HUES48 (cell line): ENCODE data around the gene RFT1.
A peak's percentile ranks its signal among the peaks of the same experiment; 100 is the strongest.

Experiments
- H3K27ac ChIP-seq: one replicate; pipeline ENCODE4 v1.7.0; 2013; ENCODE audit warnings: low read depth, low read length, inconsistent platforms
- H3K27me3 ChIP-seq: 2 replicates; pipeline ENCODE4 v1.6.1; 2013; ENCODE audit warnings: mild to moderate bottlenecking, low read length; ENCODE audit not compliant: control insufficient read depth, insufficient read depth
- H3K36me3 ChIP-seq: 2 replicates; pipeline ENCODE4 v1.6.1; 2013; ENCODE audit warnings: low read length; ENCODE audit not compliant: control insufficient read depth, insufficient read depth
- H3K4me1 ChIP-seq: 2 replicates; pipeline ENCODE4 v1.6.1; 2013; ENCODE audit warnings: mild to moderate bottlenecking, low read length; ENCODE audit not compliant: control insufficient read depth, insufficient read depth
- H3K4me3 ChIP-seq: 2 replicates; pipeline ENCODE4 v1.5.1; 2013; ENCODE audit warnings: mild to moderate bottlenecking, low read depth, low read length
- H3K9ac ChIP-seq: 2 replicates; pipeline ENCODE4 v1.6.1; 2013; ENCODE audit warnings: mild to moderate bottlenecking, low read depth, low read length, moderate library complexity
- H3K9me3 ChIP-seq: 2 replicates; pipeline ENCODE4 v1.6.1; 2013; ENCODE audit warnings: low read length; ENCODE audit not compliant: control insufficient read depth, insufficient read depth

RFT1 gene, protein sequence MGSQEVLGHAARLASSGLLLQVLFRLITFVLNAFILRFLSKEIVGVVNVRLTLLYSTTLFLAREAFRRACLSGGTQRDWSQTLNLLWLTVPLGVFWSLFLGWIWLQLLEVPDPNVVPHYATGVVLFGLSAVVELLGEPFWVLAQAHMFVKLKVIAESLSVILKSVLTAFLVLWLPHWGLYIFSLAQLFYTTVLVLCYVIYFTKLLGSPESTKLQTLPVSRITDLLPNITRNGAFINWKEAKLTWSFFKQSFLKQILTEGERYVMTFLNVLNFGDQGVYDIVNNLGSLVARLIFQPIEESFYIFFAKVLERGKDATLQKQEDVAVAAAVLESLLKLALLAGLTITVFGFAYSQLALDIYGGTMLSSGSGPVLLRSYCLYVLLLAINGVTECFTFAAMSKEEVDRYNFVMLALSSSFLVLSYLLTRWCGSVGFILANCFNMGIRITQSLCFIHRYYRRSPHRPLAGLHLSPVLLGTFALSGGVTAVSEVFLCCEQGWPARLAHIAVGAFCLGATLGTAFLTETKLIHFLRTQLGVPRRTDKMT

DNA sequence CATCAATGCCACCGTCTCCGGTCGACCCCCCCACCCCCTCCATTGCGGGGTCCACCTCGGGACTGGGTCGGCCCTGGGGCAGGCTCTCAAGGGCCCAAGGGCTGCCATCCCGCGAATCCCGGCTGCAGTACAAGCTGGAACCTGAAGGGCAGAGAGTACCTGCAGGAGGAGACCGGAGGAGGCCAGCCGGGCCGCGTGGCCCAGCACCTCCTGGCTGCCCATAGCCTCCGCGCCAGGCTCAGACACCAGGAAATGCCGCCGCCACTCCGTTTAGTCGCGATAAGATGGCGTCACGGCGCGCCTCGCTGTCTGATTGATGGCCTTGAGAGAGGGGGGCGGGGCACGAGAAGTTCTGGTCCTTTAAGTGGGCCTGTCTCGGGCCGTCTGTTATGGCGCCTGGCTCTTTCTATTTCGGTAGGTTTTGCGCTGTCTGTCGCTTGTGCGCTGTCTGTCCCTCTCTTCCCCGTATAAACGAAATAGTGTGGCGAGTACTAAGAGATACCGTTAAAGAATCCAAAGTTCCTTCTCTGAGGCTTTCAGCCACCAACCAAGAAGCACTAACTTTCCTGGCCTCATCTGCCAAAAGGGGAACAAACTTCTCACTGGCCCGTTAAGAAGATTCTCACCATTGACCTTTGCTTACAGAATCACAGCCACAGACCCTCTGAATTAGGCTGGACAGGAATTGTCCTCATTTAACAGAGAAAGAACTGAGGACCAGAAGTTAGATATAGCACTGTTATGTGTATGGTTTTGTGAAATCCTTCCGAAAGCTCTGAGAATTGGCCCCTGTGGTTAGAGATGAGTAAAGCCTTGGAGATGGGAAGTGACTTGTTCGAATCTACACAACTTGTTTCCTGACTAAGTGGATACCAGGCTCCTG, at the start of gene RFT1:
RFT1 (minus strand) TSS at position 257 of the 883 bp plus-strand sequence; CDS start at position 222, 35 bp downstream.
- Histone ChIP-seq H3K27me3 (no peaks in the 10 kb centered on the region), H3K4me1 (peaks cover 11% of the 10 kb centered on the region; the same call in 1 of the 2 replicates), H3K9me3 (no peaks in the 10 kb centered on the region), H3K9ac (peak within 1 kb of the TSS; percentile 90), H3K36me3 (peaks cover 4% of the 10 kb centered on the region), H3K4me3 (peak within 1 kb of the TSS; percentile 85), H3K27ac (peak within 1 kb of the TSS; percentile 83)

DNA sequence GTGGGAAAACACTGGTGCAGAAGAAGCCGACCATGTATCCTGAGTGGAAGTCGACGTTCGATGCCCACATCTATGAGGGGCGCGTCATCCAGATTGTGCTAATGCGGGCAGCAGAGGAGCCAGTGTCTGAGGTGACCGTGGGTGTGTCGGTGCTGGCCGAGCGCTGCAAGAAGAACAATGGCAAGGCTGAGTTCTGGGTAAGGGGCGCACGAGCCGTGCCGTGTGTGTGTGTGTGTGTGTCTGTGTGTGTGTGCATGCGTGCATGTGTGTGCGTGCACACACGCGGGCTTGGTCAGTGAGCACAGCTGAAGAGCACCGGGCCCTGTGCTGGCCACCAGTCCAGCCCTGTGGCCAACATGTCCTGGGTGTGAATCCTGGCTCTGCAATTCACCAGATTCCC, 49.3 kb upstream of the RFT1 start:
- Histone ChIP-seq H3K27ac (no peak overlapping the region), H3K4me1 (no peaks in the 10 kb centered on the region), H3K36me3 (peaks cover 33% of the 10 kb centered on the region), H3K4me3 (no peak overlapping the region), H3K9me3 (no peaks in the 10 kb centered on the region), H3K9ac (no peak overlapping the region), H3K27me3 (no peaks in the 10 kb centered on the region)

DNA sequence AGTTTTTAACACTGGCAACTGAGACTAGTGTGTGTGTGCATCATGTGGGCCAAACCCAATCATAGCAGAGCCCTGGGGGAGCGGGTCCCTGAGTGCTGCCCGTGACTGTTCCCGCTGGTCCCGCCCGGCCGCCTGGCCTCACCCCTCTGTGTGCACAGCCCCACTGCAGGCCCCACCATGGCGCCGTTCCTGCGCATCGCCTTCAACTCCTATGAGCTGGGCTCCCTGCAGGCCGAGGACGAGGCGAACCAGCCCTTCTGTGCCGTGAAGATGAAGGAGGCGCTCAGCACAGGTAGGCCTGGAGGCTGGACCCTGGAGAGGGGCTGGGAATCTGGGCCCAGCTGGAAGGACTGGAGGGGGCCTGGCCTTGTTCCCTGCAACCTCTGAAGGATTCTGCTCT, 48.0 kb upstream of the RFT1 start:
- no peaks in the 10 kb centered on the region for H3K4me1 ChIP-seq
- no peak overlapping the region for H3K9ac ChIP-seq
- H3K9me3 ChIP-seq = no peaks in the 10 kb centered on the region
- H3K36me3 ChIP-seq = peaks cover 28% of the 10 kb centered on the region
- no peak overlapping the region for H3K27ac ChIP-seq
- H3K27me3 ChIP-seq = no peaks in the 10 kb centered on the region
- H3K4me3 ChIP-seq = no peak overlapping the region

DNA sequence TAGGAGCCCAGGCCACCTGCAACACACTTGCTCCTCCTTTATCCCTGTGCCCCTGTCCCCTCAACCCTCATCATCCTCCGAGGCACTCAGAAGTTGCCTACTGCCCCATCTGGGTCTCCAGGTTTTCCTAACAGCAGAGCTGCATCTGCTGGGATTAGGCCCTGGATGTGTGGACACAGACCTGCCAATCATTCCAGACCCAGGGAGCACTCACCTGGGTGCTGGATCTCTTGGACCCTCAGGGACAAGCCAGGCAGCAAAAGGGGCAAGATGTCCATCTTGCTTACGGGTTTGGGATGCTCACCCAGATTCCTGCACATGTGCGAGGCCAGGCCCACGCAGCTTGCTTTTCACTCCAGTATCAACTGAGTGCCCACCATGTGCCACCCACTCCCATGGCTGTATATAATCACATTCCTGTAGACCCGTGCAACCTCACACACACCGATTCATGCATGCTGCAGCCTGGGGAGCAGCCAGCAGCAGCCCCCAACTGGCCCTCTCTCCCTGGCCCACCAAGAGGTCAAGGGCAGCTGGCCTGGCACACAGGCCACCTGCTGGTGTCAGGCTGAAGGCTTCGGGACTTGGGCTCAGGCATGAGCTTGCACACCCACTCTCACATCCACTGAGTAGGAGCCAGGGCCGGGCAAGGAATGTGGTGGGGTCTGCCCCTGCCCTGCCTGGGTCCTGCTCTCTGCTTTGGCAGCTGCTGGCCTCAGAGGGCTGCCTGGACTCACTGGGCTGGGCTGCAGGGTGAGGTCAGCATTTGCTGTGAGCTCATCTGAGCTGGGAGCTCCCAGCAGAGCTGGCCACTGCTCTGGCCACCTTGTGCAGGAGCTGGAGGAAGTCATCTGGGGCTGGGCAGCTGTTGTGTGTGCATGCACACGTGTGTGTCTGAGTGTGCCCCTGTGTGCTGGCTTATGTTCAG, 45.6 kb upstream of the RFT1 start:
- peaks cover 13% of the 10 kb centered on the region for H3K36me3 ChIP-seq
- H3K4me3 ChIP-seq = no peak overlapping the region
- no peak overlapping the region for H3K27ac ChIP-seq
- H3K9me3 ChIP-seq = no peaks in the 10 kb centered on the region
- no peaks in the 10 kb centered on the region for H3K27me3 ChIP-seq
- peaks cover 9% of the 10 kb centered on the region; the same call in 1 of the 2 replicates for H3K4me1 ChIP-seq
- H3K9ac ChIP-seq = no peak overlapping the region

DNA sequence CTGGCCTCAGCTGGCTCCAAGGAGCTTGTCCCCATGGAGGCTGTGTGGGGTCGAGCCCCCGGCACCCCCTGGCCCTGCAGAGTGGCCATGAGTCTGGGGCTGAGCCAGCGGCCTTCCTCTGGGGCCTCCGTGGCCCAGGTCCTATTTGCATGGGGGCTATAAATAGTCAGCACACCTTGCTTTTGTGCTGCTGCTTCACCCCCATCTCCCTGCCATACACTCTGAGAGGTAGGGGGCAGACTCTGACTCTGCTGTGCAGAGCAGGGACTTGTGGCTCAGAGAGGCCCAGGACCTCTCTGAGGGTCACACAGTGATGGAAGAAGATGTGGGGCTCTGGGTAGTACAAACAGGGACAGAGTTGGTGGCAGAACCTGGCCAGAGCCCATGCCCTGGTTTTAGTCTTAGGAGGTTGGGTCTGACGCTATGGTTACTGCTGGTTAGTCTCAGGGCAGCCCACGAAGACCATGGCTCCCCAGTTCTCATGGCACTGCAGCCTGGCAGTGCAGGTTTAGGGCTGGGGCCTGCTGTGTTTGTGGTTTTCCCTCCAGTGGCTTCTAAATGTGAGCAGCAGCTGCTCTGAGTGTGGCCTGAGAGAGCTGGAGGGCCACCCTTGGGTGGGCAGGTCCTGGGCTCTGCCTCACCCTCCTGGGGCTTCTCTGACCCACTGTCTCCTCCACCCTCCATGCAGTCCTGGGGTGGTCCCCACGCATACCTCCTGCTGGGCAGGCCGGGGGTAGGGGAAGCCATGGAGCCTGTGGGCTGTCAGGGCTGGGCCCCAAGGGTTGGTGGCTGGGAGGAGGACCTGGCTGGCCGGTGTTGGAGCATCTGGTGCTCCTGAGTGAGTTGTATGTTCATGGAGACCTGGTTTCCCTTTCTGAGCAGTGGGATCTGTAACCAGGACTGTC, 44.4 kb upstream of the RFT1 start:
- Histone ChIP-seq H3K9ac (no peak overlapping the region), H3K27me3 (no peaks in the 10 kb centered on the region), H3K9me3 (no peaks in the 10 kb centered on the region), H3K36me3 (peaks cover 10% of the 10 kb centered on the region), H3K4me3 (no peak overlapping the region), H3K4me1 (peaks cover 9% of the 10 kb centered on the region; the same call in 1 of the 2 replicates), H3K27ac (no peak overlapping the region)

DNA sequence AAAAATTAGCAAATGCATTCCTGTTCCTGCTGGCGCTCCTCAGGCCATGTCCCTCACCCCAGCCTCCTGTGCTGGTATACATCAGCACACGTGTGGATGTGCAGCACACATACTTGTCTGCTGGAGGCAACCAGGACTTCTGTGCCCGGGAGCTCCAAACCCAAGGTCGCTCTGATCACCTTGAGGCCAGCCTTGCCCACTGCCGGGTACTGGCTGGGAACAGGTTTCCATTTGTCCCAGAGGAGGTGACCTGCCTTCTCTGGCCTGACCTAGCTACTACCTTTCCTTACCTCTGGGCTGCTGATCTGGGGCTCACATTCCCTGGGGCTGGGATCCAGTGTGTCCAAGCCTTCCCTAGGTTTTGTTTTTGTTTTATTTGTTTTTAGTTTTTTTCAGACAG, 42.9 kb upstream of the RFT1 start:
- H3K4me3 ChIP-seq = no peak overlapping the region
- no peaks in the 10 kb centered on the region for H3K9me3 ChIP-seq
- H3K4me1 ChIP-seq = peaks cover 16% of the 10 kb centered on the region; the same call in 1 of the 2 replicates
- no peaks in the 10 kb centered on the region; the same call in 1 of the 2 replicates for H3K36me3 ChIP-seq
- H3K27me3 ChIP-seq = no peaks in the 10 kb centered on the region
- H3K27ac ChIP-seq = no peak overlapping the region
- H3K9ac ChIP-seq = no peak overlapping the region

DNA sequence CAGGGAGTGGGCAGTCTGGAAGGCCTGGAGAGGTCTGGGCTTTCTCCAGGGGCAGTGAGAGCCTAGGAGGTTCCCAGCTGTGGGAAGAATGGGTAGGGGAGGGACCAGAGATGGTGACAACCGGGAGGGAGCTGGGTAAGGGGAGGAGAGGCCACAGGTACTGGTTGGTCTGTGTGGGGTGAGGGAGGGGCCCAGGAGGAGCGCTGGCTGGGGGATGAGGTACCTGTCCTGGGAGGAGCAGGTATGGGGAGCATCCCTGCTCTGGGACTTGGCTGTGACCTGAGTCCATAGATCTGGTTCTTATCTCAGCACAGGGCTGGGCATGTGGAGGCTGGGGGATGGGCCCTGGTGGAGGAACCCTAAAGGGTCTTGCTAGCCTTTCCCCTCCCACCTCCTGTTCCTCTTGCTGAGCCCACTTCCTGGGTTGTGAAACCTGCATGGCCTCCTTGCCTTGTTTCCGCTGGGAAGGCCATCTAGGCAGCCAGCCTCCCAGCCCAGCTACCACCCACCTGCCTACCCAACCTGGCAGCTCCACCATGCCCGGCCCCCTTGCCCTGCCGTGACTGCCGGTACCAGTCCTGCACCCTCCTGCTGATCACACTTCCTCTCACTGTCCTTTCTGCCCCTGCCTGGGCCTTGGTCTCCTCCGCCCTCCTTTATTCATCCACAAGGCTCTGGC, 41.7 kb upstream of the RFT1 start:
- Histone ChIP-seq H3K4me3 (no peak overlapping the region), H3K9me3 (no peaks in the 10 kb centered on the region), H3K27ac (no peak overlapping the region), H3K36me3 (no peaks in the 10 kb centered on the region; the same call in 1 of the 2 replicates), H3K9ac (no peak overlapping the region), H3K4me1 (peaks cover 18% of the 10 kb centered on the region; the same call in 1 of the 2 replicates), H3K27me3 (no peaks in the 10 kb centered on the region)

DNA sequence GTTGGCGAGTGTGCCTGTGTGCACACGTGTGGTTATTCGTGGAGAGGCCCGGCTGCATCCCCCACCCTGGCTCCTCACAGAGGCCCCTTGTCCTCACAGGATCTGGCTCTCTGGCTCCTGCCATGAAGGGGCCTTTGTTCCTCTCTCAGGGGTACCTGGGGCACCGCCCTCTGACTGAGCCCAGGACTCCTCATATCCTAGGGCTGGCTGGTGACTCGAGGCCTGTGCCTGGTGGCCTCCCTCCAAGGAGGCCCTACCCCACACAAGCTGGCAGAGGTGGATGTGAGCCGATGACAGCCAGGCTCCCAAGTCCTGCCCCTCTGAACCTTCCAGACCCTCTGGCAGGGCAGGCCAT, 40.8 kb upstream of the RFT1 start:
- H3K9ac ChIP-seq = no peak overlapping the region
- no peak overlapping the region for H3K4me3 ChIP-seq
- no peak overlapping the region for H3K27ac ChIP-seq

DNA sequence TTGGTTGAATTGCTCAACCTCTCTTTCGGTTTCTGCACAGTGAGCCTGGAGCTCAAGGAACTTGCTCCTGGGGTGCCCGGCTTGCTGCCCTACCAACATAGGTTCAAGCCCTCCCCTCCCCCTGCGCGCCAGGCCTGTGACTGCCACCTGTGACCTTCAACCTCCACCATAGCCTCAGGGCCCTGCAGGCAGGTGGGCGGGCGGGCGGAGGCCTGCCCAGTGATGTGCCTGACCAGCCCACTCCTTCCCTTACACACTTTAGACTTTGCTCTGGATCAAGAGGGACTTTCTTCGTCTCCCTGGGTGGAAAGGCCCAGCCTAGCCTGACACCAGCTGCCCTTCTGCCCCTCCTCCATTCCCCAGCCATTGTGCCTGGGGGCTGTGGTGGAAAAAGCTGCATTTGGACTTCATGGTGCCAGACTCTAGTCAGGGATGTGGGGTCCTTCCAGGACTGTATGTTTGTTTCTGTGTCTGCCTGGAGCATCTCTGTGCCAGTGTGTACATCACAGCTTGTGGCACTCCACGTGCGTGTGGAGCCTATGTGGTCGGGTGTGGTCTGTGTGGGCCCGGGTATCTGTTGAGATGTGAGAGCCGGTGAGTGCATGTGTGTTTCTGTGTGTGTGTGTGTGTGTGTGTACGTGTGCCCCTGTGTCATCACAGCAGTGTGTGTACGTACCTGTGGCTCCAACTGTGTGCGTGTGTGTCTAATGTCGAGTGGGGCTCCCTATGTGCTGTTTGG, 40.3 kb upstream of the RFT1 start:
- H3K9me3 ChIP-seq = no peaks in the 10 kb centered on the region
- H3K36me3 ChIP-seq = no peaks in the 10 kb centered on the region; the same call in 1 of the 2 replicates
- peaks cover 18% of the 10 kb centered on the region; the same call in 1 of the 2 replicates for H3K4me1 ChIP-seq
- H3K9ac ChIP-seq = no peak overlapping the region
- no peaks in the 10 kb centered on the region for H3K27me3 ChIP-seq
- no peak overlapping the region for H3K27ac ChIP-seq
- H3K4me3 ChIP-seq = no peak overlapping the region

More for the DNA sequence above, 40.8 kb upstream of the RFT1 start:
- peaks cover 18% of the 10 kb centered on the region; the same call in 1 of the 2 replicates for H3K4me1 ChIP-seq
- H3K36me3 ChIP-seq = no peaks in the 10 kb centered on the region; the same call in 1 of the 2 replicates
- no peaks in the 10 kb centered on the region for H3K9me3 ChIP-seq
- H3K27me3 ChIP-seq = no peaks in the 10 kb centered on the region
